NCI-H2171 treated with DMSO at 0.1 percent for 48 hours (cell line): ENCODE data around the gene PIK3C3.

Experiments used
- DNase-seq: peaks from one replicate; lab custom pipeline; 2025; lab: John Stamatoyannopoulos, UW

Gene PIK3C3

DNA sequence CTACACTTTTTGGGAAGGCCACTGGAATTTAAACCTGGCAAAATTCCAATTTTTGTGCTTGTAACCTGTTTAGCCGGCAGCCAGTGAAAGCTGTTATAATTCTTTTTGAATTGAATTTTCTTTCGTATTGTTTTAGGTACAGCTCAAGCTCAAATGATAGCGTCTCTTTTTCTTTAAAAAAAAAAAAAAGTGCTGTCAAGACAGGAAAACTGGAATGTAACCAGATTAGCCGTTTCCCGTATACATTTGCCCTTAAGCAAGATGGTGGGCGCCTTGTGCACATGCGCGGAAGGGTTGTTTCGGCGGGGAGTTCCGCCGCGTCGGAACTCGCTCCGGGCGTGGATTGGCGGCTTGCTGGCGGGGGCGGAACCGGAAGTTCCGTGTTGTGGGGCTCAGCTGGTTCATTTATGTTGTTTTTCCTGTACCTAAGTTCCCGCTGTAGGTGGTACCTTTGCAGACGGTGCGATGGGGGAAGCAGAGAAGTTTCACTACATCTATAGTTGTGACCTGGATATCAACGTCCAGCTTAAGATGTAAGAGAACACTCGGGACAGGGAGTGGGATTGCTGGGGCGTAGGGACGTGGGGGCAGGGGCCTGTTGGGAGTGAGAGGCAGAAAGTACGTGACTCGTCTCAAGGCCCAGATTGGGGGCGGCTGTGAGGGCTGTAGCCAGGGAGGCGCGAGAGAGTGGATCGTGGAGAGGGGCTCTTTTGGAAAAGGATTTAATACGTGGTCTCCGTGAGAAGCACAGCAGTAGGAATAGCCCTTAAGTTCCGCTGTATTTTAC, at the start of gene PIK3C3:
PIK3C3 (plus strand) TSS at position 408 of the 787 bp plus-strand sequence; CDS start at position 466, 58 bp downstream.
- peak; percentile 97 for DNase-seq

DNA sequence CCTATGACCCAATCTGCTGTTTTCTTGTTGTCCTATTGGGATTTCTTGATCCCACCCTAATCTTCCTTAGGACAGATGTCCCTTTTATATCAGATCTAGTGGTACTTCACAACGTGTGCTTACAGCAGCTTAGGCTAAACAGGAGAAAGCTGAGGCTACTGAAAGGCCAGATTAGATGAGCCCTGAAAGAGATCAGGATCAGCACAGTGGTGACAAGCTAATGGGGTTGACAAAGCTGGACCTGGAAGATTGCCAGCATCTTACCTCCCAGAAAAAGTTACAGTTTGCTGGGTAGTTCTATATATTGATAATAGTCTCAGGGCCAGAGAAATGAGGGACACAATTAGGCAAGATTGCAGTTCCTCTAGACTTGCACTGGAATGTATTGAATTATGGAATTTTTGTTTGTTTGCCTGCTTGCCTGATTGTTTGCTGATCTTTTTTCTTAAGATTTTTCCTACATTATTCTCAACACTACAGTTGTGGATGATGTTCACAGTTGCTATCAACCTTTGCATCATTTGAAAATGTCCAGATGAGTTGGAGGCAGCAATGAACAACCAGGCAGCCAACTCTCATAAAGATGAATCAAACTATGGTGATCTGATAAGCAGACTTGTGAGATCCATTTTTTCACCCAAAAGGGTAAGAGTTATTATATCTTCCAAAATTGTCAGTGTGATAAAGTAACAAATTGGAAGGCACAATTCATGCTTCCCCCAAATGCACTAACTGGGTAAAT, 49.1 kb upstream of the PIK3C3 start:
- no peak for DNase-seq

DNA sequence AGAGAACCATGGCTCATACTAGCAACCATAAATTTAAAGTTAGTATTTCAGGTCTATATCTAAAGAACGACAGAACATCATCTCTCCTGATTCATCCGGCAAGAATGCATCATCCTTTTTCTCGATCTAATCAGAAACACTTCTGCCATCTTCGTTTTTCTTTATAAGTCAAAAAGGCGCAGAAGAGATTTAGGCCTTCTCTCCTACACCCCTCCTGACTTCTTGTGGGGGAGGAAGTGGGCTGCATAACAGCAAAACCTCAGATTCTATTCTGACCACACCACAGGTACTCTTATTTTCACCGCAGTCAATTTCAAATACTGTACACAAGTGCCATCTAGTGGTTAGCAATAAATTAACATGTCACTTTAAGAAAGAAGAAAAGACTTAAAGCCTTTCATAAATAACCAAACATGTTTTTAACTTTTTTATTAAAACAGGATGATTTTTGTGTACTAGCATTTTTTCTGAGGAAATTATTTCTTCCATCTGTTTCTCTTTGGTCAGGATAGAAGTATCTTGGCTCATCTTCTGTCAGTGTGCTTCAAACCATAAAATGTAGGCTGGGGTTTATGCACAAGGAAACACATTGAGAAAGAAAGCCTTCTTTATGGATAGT, 48.4 kb upstream of the PIK3C3 start:
- DNase-seq, result peak; percentile 59

DNA sequence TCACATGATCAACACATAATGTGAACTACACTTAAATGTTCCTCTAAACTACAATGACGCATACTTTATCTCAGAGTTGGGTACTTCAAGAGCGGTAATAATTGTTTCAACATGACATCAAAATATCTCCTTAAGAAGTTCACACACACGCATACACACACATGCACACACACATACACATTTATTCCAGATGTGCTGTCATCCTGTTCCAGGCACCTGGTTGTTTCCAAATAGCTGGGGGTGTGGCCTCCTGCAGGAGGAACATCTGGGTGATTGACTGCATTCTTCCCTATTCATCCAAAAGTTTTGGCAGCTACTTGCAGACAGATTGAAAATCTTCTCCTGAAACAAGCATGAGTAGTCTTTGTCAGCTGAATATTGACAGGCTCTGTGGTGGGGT, 37.9 kb upstream of the PIK3C3 start:
- DNase-seq, result no peak

DNA sequence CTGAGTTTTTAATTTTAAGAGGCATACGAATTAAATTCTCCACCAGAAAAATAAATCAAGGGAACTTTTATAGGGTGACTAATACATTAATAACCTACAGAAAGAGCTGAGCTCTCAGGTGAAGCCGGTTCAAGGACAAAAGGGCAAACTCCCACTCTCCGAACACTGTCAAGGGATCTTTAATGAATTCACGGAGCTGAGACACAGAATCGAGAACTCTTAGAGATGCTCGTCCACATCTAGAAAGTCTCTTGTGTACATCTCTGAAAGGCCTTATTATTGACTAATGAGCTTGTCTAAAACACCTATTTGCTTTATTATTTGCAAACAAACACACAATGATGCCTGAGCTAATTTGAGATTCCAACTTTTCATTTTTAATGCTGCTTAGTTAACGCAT, 33.3 kb upstream of the PIK3C3 start:
- DNase-seq, result no peak

DNA sequence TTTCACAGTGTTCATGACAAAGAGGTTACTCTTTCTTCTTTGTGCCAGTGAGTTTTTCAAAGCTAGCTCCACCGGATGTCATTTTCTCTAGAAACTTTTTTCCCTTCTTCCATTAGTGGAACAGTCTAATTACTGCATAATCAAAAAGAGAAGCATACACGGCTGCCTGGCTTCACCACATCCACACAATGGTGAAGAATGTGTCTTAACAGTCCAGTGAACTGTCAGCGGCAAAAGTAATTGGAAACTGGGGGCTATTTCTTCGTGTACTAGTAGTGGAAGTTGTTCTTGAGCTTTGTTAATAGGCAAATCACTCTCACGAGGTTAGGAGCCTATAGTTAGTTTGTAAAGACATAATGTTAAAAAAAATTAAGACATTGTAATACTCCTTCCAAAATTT, 32.9 kb upstream of the PIK3C3 start:
- no peak for DNase-seq

DNA sequence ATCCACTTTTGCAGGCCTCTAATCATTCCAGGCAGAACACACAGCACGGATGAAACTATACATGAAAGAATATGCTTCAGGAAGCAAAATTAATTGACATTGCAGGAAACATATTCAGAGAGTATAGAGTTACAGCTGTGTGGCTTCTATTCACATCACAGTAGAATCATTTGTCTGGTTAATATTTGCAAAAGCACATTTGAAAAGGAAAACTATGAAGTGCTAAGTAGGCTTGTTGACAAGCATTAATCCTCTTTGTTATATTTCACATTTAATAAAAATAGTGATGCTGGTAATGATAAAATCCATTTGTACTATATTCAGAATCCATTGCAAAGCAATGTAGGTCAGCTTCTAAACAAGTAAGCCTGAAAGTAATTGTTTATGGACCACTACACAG, 32.2 kb upstream of the PIK3C3 start:
- DNase-seq, result peak; percentile 60

DNA sequence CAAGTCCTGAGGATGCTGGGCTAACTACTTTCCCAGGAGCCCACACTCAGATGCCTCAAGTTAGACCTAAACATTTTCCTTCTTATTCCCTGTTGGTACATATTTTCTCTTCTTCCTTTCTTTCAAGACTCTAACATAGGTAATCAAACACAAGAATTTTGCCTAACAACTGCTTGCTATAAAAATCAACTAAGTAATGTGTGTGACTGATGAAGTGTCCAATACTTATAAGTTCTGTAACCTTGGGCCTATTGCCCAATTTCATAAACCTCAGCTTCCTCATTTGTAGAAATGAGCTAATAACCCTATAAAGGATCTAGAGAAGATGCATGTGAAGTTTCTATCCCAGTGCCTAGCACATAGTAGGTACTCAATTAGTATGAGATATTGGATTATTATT, 31.6 kb upstream of the PIK3C3 start:
- no peak for DNase-seq

DNA sequence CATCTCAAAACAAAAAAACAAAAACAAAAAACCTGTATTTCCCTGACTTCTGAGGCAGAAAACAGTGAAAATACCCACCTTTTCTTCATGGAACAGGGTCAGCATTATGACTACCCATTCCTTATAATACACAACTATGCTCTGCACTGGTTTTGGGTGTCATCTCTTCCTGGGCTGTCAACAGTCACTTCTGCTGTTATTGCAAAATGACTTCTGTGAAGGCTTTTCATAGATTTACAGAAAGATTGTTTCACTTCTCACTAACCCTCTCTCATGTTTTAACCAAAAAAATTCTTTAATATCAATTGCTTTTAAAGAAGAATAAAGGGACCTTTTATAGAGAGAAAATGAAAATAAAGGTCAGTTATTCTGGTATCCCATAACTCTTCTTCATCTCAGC, 26.5 kb upstream of the PIK3C3 start:
- no peak for DNase-seq

DNA sequence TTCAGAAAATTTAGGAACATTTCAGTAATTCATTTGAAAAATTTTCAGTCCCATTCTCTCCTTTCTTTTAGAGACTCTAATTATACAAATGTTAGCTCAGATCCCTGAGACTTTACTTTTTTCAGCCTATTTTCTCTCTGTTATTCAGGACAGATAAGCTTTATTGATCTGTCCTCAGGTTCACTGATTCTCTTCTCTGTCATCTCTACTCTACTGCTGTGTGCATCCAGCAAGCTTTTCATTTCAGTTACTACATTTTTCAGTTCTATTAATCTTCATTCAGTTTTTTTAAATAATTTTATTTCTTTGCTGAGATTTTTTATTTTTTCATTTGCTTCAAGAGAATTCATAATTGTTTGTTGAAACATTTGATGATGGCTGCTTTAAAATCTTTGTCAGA, 22.1 kb upstream of the PIK3C3 start:
- no peak for DNase-seq

DNA sequence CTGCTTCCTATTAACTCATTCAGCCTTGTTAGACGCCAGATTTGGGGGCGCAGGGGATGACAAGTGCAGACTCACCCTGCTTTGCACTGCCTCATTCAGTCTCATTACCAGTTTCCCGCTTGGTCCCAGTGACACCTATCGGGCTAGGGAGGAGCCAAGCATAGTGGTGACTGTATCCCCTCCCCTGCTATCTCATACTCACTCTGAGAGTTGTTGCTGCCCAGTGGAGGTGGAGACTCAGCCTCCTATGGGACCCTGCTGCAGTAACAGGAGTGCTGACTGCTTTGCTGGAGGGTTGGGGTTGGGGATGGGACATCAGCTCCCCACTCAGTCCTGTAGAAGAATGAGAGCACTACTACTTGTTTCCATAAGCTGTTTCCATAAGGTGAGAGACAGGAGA, 21.3 kb upstream of the PIK3C3 start:
- no peak for DNase-seq

DNA sequence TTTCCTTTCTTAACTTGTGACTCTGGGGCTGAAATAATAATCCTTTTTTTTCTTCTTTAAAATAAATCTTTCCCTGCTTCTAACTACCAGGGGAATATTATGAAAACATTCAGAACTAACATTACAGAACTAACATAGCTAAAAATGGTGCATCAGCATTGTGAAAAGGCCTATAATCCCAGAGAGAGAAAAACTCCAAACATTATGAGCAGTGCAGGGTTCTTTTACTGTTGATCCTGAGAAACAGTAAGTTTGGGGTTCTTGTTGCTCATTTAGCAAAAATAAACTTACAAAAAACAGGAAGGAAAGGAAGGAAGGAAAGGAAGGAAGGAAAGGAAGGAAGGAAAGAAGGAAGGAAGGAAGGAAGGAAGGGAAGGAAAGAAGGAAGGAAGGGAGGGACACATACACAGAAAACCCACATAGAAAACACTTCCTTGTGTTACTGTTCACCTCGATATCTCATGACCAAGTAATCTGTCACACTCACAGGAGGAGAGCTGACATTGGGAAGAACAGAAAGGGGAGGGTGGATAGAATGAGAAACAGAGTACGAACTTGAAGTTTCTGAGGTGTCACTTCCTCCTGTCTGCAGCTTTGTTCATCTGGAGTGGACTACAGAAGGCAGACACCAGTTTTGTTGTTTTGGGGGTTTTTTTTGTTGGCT, 18.4 kb upstream of the PIK3C3 start:
- no peak for DNase-seq

DNA sequence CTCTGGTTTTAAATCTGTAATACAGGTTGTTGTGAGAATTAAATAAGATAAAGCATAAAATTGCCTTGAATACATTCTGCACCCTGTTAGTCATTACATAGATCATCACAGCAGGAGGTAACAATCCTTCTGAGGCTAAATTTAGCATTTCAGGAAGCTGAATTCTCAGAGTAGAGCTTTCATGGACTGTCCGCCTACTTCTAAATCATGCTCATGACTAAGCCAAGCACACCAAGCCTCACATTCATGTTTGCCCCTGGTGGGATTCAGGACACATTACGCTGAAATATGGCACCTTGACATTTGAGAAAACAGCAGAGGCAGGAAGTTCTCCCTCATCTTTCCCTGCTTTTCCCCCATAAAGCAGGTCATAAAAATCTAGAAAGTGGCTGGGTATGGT, 16.6 kb upstream of the PIK3C3 start:
- DNase-seq, result no peak

DNA sequence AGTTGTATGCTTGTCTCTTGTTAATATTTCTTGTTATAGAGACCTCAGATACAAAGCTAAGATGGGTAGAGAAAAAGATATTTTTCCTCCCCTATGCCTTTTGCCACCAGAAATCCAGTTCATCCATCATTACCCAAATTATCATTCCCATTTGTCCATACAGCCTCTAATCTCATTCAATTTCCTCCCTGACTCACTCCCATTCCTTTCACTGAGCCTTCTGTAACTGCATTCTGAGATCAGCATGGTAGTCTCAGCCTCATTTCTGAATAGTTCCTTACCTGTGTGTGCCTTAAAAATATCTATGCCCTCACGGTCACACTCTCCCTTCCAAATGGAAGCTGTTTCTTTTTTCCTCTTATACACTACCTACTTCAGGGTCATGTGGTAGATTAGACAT, 15.7 kb upstream of the PIK3C3 start:
- no peak for DNase-seq

DNA sequence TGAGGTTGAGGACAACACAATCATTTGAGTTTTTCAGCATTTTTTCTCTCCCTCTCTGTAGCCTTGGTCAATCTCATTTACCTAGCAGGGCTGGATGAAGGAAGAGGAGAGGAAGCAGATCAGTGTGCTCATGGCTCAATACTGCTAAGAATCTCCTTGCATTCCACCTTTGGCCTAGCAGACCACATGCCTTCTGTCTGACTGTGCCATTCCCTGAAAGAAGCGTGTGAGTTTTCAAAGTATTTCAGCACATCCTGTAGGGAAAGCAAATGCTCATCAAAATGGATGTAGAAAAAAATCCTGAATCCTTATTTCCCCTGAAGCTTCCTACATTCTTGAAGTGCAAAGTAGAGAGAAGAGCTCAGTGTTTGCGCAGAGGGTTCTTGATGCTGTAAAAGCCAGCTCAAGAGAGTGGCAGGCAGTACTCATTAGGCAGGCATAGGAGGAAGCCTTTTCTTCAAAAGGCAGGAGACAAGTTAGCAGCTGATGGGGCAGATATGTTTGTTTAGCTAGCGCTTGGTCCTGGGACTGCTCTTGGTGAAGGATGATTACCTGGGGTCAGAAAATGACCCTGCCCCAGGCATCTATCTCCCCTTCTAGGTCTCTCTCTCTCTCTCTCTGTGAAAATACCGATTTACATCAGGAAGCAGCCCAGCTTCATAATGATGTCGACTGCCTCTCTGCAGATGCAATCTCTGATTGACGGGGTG, 14.4 kb upstream of the PIK3C3 start:
- DNase-seq, result no peak

DNA sequence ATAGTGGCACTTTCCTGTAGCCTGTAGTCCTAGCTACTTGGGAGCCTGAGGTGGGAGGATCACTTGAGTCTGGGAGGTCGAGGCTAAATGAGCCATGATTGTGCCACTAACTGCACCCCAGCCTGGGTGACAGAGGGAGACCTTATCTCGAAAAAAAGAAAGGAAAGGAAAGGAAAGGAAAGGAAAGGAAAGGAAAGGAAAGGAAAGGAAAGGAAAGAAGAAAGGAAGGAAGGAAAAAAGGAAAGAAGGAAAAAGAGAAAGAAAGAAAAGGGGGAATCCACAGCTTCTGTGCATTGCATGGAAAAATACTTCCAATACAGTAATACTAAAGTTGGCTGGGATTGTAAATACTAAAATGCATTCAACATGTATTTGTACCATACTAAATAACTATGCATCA, 12.8 kb upstream of the PIK3C3 start:
- no peak for DNase-seq

DNA sequence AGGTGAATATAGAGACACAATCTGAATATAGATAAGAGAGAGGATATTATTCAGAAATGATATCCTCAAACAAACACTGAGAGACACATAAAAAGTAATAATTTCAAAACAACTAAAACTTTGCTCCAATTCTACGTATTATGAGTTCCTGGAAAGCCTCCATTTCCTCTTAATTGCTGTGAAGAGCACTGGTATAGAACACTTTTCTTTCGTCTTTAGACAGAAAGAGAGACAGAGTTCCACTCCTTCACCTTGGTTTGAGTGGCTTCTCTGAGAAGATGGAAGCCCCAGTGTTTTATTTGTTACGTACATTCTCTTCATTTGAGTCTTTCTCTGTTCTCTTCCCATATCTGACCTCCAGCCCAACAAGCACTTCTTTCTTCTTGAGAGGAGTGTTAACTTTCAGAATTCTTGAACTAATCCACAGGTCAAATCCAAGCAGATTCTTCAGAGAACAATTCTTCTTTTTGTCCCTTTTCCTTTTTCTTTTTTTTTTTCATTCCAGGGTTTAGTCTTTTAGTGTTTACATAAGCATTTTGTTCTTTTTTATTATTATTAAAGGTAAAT, 6.4 kb upstream of the PIK3C3 start:
- DNase-seq, result no peak

DNA sequence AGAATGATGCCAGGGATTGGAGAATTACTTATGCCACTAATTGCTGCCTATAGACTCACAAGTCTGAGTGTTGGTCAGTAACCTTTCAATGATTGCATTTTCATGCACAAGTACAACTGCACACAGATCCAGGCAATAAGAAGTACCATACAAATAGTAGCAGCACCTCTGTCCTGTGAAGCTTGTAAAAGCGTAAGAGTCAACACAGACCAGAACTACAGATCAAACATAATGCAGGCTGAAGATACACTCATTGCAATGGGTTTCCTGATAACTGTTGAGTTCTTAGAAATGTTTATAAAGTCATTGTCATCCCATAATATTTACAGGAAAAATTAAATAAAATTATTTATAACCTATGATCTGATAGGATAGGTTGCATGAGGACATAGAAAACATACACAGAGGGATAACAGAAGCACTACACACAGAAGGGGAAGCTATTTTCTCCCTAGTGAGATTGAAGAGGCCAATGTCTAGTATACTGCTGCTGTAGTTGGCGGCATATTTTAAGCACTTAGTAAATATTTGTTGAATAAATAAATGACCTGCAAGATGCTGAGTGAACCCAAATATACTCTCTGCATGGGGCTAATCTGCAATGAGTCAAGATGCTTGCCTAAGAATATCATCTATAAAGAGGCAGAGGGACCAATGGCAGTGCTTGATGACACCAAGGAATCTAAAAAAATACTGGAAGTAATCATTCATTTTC, 5.7 kb upstream of the PIK3C3 start:
- DNase-seq, result no peak

DNA sequence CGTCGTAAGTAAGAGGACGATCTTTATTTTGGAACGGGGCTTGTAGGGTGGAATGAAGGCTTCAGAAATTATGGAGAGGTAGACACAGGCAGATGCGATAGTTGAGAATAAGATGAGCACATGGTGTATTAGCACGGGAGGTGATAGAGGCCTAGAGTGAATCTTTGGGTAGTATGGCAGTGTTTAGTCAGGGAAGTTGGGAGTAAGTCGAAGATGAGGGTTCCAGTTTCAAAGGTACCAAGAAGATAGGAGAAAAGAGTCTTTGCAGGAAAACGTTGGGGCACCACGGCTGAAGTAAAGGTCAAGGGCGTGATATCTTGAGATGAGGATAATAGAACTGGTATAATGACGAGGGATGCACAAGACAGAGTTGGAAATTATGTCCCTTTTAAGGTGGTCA, 654 bp downstream of the PIK3C3 start:
- no peak for DNase-seq

DNA sequence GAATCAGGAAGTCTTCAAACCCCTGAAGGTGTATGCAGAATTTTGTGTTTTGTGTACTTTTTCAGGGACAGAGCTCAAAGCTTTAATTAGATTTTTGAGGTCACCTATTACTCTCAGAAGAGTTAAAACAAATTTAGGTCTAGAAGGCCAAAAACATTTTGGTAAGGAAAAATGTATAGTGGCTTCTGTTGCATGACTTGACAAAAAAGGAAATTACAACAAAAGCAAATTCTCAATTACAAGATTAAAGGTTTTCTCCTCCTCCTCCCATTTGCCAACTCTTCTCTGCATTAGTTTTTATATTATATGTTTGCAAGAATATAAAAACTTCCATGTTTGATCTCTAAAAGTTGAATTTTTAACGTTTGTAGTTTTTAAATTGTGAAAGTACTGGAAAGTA, 4.0 kb downstream of the PIK3C3 start:
- DNase-seq, result no peak

DNA sequence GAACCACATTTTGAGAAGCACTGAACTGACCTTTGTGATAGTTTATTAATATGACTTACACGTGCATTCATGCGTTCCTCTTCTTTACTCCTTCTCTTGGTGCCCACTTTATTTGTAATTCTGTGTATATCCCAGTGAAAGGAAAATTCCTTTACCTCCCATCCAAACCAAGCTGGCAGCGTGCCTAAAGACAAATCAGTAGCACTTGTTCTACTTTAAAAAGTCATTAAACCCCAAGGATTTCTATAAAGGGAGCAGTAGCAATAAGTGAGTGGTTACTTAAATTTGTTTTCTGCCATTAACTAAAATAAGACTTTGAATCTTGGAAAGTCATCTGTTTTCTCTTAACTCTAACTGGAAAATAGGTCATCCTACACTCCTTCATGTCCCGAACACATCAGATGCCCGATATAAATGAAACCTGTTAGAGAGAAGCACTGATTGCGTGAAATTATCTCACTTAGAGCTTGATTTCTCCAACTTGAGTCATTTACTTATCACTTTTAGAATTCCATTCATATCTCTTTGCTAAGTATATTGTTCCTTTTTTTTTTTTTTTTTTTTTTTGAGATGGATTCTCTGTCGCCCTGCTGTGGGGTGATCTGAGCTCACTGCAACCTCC, 10.7 kb downstream of the PIK3C3 start:
- no peak for DNase-seq
